Measurements from ENCODE around the gene JUN. TPM values are rescaled to one million over a fixed set of nuclear protein-coding genes. Genes with fewer than 3 reads are reported as not detected.

Gene JUN
- total RNA-seq, 1 donor from 2014 or later: 160 TPM

DNA sequence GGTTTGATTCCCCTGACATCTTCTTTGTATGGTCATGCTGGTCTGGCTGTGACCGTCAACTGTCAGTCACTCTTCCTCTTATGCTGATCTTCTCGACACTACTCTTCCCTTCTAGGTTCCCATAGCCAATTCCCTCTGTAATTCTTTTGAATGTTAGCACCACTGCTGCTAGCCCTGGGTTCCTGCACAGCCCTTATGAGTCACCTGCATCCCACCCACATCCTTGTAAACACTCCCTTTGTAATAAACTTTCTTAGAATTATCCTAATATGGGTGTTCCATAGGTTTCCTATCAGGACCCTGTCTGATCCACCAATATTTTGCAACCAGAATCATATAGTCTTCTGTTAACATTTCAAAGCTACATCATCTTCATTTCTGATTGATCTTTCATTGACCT, 37.1 kb downstream of the JUN start:
- Mint-ChIP-seq H3K4me1 (ENCODE audit: unreplicated experiment) (peaks cover 28% of the 10 kb centered on the region), H3K36me3 (no peaks in the 10 kb centered on the region), H3K27ac (no peak overlapping the region), H3K9me3 (peaks cover 9% of the 10 kb centered on the region), H3K4me3 (no peak overlapping the region), H3K27me3 (peaks cover 8% of the 10 kb centered on the region)
- DNase-seq (ENCODE audit: extremely low spot score, unreplicated experiment): no peak
- no peak for TF ChIP-seq CTCF (conservative IDR thresholded peaks at IDR 0.05)

GRCh38 chr1:58746182-58746581, 37.7 kb downstream of the JUN start:
- peaks cover 9% of the 10 kb centered on the region for H3K9me3 Mint-ChIP-seq
- no peak for TF ChIP-seq CTCF (conservative IDR thresholded peaks at IDR 0.05)

GRCh38 chr1:58745666-58746065, 38.2 kb downstream of the JUN start:
- Mint-ChIP-seq H3K36me3 (no peaks in the 10 kb centered on the region), H3K4me1 (ENCODE audit: unreplicated experiment) (peaks cover 33% of the 10 kb centered on the region), H3K27ac (no peak overlapping the region), H3K4me3 (no peak overlapping the region), H3K27me3 (peaks cover 8% of the 10 kb centered on the region), H3K9me3 (peaks cover 9% of the 10 kb centered on the region)
- no peak for TF ChIP-seq CTCF (conservative IDR thresholded peaks at IDR 0.05)
- DNase-seq (ENCODE audit: extremely low spot score, unreplicated experiment): no peak

More at GRCh38 chr1:58746182-58746581, 37.7 kb downstream of the JUN start:
- H3K4me1 Mint-ChIP-seq (ENCODE audit: unreplicated experiment): peaks cover 33% of the 10 kb centered on the region
- H3K27me3 Mint-ChIP-seq: peaks cover 8% of the 10 kb centered on the region
- H3K36me3 Mint-ChIP-seq: no peaks in the 10 kb centered on the region
- DNase-seq (ENCODE audit: extremely low spot score, unreplicated experiment): no peak
- no peak overlapping the region for H3K4me3 Mint-ChIP-seq
- no peak overlapping the region for H3K27ac Mint-ChIP-seq

DNA sequence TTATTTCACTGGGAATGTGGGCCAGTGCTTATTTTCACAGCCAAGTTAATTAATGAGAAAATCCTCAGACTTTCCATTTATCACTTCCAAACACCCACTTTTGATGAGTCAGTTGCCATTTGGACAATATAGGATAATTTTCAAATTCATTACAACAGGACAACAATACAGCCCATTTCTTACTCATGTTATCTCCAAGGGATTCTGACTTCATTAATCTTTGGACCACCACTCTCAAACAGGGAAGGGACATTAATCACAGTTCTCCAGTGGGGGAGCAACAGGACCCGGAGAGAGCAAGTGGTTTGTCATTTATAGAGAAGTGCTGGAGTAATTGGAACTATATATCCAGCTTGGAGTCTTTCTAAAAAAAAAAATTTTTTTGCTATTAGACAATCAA, 38.7 kb downstream of the JUN start:
- Mint-ChIP-seq H3K27me3 (peaks cover 8% of the 10 kb centered on the region), H3K4me1 (ENCODE audit: unreplicated experiment) (peaks cover 34% of the 10 kb centered on the region), H3K36me3 (no peaks in the 10 kb centered on the region), H3K4me3 (no peak overlapping the region), H3K9me3 (peaks cover 9% of the 10 kb centered on the region), H3K27ac (no peak overlapping the region)
- DNase-seq (ENCODE audit: extremely low spot score, unreplicated experiment): no peak
- TF ChIP-seq CTCF (conservative IDR thresholded peaks at IDR 0.05): no peak

- Mint-ChIP-seq H3K27ac (no peak overlapping the region), H3K4me3 (no peak overlapping the region), H3K4me1 (ENCODE audit: unreplicated experiment) (peaks cover 27% of the 10 kb centered on the region), H3K36me3 (no peaks in the 10 kb centered on the region), H3K9me3 (peaks cover 9% of the 10 kb centered on the region), H3K27me3 (peaks cover 6% of the 10 kb centered on the region)
- no peak for DNase-seq (ENCODE audit: extremely low spot score, unreplicated experiment)
- no peak for TF ChIP-seq CTCF (conservative IDR thresholded peaks at IDR 0.05)
These were observed 41.9 kb downstream of the JUN start for GRCh38 chr1:58741678-58742553.
